Peyer's patch (tissue), 4 donors: Measurements from ENCODE around the gene PANK1.

ENCODE experiments used
- POLR2A ChIP-seq, 2 donors: fragments of 450-650 bp; IDR thresholded peaks; one replicate each; pipeline ENCODE4 v1.5.1; 2017; ENCODE audit warnings: antibody characterized with exemption in 2 of 2, mild to moderate bottlenecking in 2 of 2, moderate library complexity in 2 of 2
- TF ChIP-seq, protein P1 (sequence below), 6 experiments: fragments of 450-650 bp in 4 of 6; fragments of 200-600 bp in 2 of 6; sonication (generic) in 1 of 6; IDR thresholded peaks; one replicate each; pipeline ENCODE4 v1.5.1; 2017 to 2019; ENCODE audit warnings: antibody characterized with exemption in 6 of 6, mild to moderate bottlenecking in 3 of 6, moderate library complexity in 1 of 6

DNA sequence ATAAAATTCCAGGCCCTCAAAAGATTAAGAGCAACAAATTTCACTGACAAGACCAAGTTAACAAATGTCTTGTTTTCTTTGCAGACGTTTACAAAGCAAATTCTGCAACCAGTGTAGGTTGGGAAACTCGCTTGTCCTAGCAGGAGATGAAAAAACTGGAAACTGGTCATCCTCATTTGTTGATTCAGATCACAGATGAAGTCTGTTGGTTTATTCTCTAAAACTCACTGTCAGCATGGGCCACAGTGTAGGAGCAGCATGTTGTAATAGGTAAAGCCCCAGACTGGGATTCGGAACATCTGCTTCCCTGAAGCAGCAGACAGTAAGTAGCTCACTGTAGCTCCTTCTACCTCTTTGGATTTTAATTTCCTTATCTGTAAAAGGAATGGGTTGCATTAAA, 31.5 kb downstream of the PANK1 start:
- TF ChIP-seq, protein P1, sequence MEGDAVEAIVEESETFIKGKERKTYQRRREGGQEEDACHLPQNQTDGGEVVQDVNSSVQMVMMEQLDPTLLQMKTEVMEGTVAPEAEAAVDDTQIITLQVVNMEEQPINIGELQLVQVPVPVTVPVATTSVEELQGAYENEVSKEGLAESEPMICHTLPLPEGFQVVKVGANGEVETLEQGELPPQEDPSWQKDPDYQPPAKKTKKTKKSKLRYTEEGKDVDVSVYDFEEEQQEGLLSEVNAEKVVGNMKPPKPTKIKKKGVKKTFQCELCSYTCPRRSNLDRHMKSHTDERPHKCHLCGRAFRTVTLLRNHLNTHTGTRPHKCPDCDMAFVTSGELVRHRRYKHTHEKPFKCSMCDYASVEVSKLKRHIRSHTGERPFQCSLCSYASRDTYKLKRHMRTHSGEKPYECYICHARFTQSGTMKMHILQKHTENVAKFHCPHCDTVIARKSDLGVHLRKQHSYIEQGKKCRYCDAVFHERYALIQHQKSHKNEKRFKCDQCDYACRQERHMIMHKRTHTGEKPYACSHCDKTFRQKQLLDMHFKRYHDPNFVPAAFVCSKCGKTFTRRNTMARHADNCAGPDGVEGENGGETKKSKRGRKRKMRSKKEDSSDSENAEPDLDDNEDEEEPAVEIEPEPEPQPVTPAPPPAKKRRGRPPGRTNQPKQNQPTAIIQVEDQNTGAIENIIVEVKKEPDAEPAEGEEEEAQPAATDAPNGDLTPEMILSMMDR (IDR thresholded peaks at IDR 0.05): no peak
- TF ChIP-seq POLR2A (IDR thresholded peaks at IDR 0.05): no peak
